ENCODE measurements around the gene SYNGAP1.
"Not testable (repeated sequence)": the region's sequence is repeated elsewhere in the genome, so short reads cannot be mapped to it uniquely, and the experiment has no call there.

Gene SYNGAP1

GRCh38 chr6:33419580-33420490 lies at the start of gene SYNGAP1:
Gene SYNGAP1 (plus strand): TSS chr6:33420065. CDS start chr6:33420265, 200 bp downstream.
- no peak for DNase-seq

GRCh38 chr6:33371901-33372300 lies 48.0 kb upstream of the SYNGAP1 start:
- not testable (repeated sequence) for DNase-seq

- DNase-seq = no peak
Measured at GRCh38 chr6:33372526-33373123, 47.2 kb upstream of the SYNGAP1 start.

GRCh38 chr6:33373960-33374910 lies 45.6 kb upstream of the SYNGAP1 start:
- no peak for DNase-seq

GRCh38 chr6:33375143-33375671 lies 44.7 kb upstream of the SYNGAP1 start:
- DNase-seq = no peak

GRCh38 chr6:33377171-33377570 lies 42.7 kb upstream of the SYNGAP1 start:
- no peak for DNase-seq

- DNase-seq = not testable (repeated sequence)
Measured at GRCh38 chr6:33379184-33379583, 40.7 kb upstream of the SYNGAP1 start.

- DNase-seq = no peak
Measured at GRCh38 chr6:33380272-33380981, 39.4 kb upstream of the SYNGAP1 start.

GRCh38 chr6:33383427-33384185 lies 36.3 kb upstream of the SYNGAP1 start:
- DNase-seq = no peak

- no peak for DNase-seq
Measured at GRCh38 chr6:33384581-33385020, 35.3 kb upstream of the SYNGAP1 start.

- no peak for DNase-seq
Measured at GRCh38 chr6:33390173-33390572, 29.7 kb upstream of the SYNGAP1 start.

GRCh38 chr6:33390767-33391277 lies 29.0 kb upstream of the SYNGAP1 start:
- DNase-seq = no peak

- peak; percentile 98 for DNase-seq
Measured at GRCh38 chr6:33391278-33391921, 28.5 kb upstream of the SYNGAP1 start, which contains the start of gene KIFC1. Gene KIFC1 (plus strand): TSS chr6:33391823. CDS start chr6:33391986, 163 bp downstream.

- no peak for DNase-seq
Measured at GRCh38 chr6:33391922-33392594, 27.8 kb upstream of the SYNGAP1 start.

GRCh38 chr6:33392595-33392948 lies 27.3 kb upstream of the SYNGAP1 start:
- DNase-seq = no peak

GRCh38 chr6:33392979-33393378 lies 26.9 kb upstream of the SYNGAP1 start:
- no peak for DNase-seq

- no peak for DNase-seq
Measured at GRCh38 chr6:33397541-33397940, 22.3 kb upstream of the SYNGAP1 start.

GRCh38 chr6:33398601-33399000 lies 21.3 kb upstream of the SYNGAP1 start:
- not testable (repeated sequence) for DNase-seq

- DNase-seq = not testable (repeated sequence)
Measured at GRCh38 chr6:33399881-33400280, 20.0 kb upstream of the SYNGAP1 start.

GRCh38 chr6:33404884-33405283 lies 15.0 kb upstream of the SYNGAP1 start:
- DNase-seq = no peak
